ENCODE measurements around the gene TTLL10. TPM values are rescaled to one million over a fixed set of nuclear protein-coding genes. Genes with fewer than 3 reads are reported as not detected.

Gene TTLL10
- total and polyA plus RNA-seq, 2 of the 8 experiments (the other 6 are each of a cell fraction or from before 2014, with no cell fraction given), result 1.1 to 1.7 TPM

DNA sequence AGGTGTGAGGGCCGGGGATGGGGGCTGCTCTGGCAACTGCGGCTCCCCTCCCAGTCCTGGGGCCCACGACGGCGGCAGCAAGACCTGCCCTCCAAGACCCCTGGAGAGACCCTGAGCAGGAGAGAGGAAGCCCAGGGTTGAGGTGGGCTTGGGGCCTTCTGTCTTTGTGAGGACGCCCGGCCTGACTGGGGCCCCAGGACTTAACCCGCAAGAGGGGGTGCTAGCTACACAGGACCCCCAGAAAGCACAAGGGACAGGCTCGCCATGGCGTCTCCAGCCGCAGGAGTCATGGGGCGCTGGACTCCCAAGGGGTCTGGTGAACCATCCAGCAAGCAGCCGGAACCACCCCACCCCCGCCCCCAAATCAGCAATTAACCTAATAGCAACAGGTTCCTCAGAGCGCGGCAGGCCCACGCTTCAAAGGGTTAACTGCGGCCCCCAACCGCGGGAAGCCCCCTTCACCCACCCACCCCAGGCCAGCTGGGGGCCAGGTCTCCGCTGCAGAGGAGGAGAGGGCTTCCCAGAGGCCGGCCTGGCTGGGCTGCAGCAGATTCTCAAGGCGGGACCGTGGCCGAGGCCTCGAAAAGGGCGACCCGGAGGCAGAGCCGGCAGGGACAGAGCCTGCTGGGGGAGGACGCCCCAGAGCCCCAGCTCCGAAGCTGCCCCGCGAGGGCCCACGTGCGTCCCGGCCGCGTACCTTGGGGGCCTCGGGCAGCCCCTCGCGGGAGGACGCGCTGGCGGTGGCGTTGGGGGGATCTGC, 72.3 kb downstream of the TTLL10 start:
- peaks cover 4 to 9% of the 10 kb centered on the region in 2 experiments for H4K20me1 ChIP-seq (replicated peaks in 1 of 2; ENCODE audit: control insufficient read depth in 1 of 2, insufficient read depth in 2 of 2, low read length in 2 of 2)
- no peak overlapping the region for H3K23ac ChIP-seq (ENCODE audit: insufficient read length)
- WGBS, 2 experiments (ENCODE audit: extremely low coverage in 1 of 2, insufficient coverage in 1 of 2, insufficient read length in 1 of 2, insufficient replicate concordance in 2 of 2, low coverage in 1 of 2, low lambda C conversion rate in 2 of 2, missing lambda C conversion rate in 1 of 2), result 62% methylated on average over 35 of the region's 45 CpGs; no CpG with 5 or more reads in 1 of the 2 experiments
- peak overlapping the region; percentile 81 for H4K91ac ChIP-seq (replicated peaks; ENCODE audit: insufficient read length, low read length)
- no peak overlapping the region for H3K14ac ChIP-seq (ENCODE audit: insufficient read length)
- POLR2A ChIA-PET (ENCODE audit: partially characterized antibody), result interaction anchor here (1.1 to 2.0 kb wide), 3 partner anchors 9 to 162 kb away, joined by 3 to 7 read pairs (median 5); partner anchors contain the start of genes B3GALT6 and SDF4
- H3K9ac ChIP-seq (replicated peaks in 1 of 4; ENCODE audit: extremely low read depth in 1 of 4, low read depth in 3 of 4, low read length in 3 of 4), result peak overlapping the region in 1 of 4 experiments; percentile 62; a peak in 1 of 7 replicates
- peak overlapping the region; percentile 24 to 70; a peak in 3 of 4 replicates for H3K4me2 ChIP-seq (ENCODE audit: insufficient read depth in 1 of 2, low read depth in 2 of 2, low read length in 2 of 2)
- no peaks in the 10 kb centered on the region for H3K36me3 ChIP-seq (ENCODE audit: control insufficient read depth in 2 of 4, insufficient read depth in 4 of 4, low read length in 3 of 4)
- peak overlapping the region; percentile 85 for H3K4ac ChIP-seq (replicated peaks; ENCODE audit: insufficient read length, low read depth, low read length)
- no peak for FAIRE-seq
- H3K79me1 ChIP-seq (ENCODE audit: low read depth, low read length), result no peaks in the 10 kb centered on the region
- no peak overlapping the region for H4K5ac ChIP-seq (ENCODE audit: insufficient read length, low read depth, low read length)
- H3K27me3 ChIP-seq (replicated peaks in 1 of 4; ENCODE audit: control insufficient read depth in 3 of 4, extremely low read depth in 1 of 4, insufficient read depth in 3 of 4, low read length in 3 of 4), result peaks cover 2 to 19% (median 11%) of the 10 kb centered on the region in 4 experiments; a peak in 6 of 7 replicates
- no peaks in the 10 kb centered on the region; the same call in 1 of the 2 replicates for H3K23me2 ChIP-seq (ENCODE audit: low read depth, low read length)
- no peaks in the 10 kb centered on the region for H3K9me3 ChIP-seq (ENCODE audit: insufficient read depth in 2 of 2, low read depth in 1 of 2, low read length in 1 of 2)
- H2BK15ac ChIP-seq (ENCODE audit: low read length), result no peak overlapping the region
- no peaks in the 10 kb centered on the region; a peak in 1 of 4 replicates for H3K79me2 ChIP-seq (ENCODE audit: control insufficient read depth in 1 of 2, insufficient read depth in 2 of 2, low read length in 2 of 2)
- H3K4me1 ChIP-seq (replicated peaks in 1 of 4; ENCODE audit: control insufficient read depth in 3 of 4, insufficient read depth in 4 of 4, low read length in 3 of 4), result peaks cover 0 to 8% (median under 1%) of the 10 kb centered on the region in 4 experiments; a peak in 5 of 7 replicates
- H2BK5ac ChIP-seq (ENCODE audit: low read depth, low read length), result no peak overlapping the region
- no peak overlapping the region for H4K8ac ChIP-seq (ENCODE audit: extremely low read depth, insufficient read depth, low read length)
- no peak overlapping the region for H2BK20ac ChIP-seq (ENCODE audit: low read length)
- DNase-seq (ENCODE audit: low read depth in 1 of 2, low spot score in 2 of 2), result no peak
- no peak overlapping the region for H2AK5ac ChIP-seq (ENCODE audit: low read depth, low read length)
- no peak overlapping the region for H2BK120ac ChIP-seq (replicated peaks; ENCODE audit: low read depth, low read length)
- H3K4me3 ChIP-seq (ENCODE audit: extremely low read depth in 1 of 4, insufficient read depth in 2 of 4, low read depth in 3 of 4, low read length in 4 of 4), result peak overlapping the region in 2 of 4 experiments; percentile 2 to 51; a peak in 3 of 8 replicates
- H3K56ac ChIP-seq (replicated peaks; ENCODE audit: insufficient read length, low read depth, low read length), result no peak overlapping the region
- H2AFZ ChIP-seq (ENCODE audit: low read length), result no peak overlapping the region
- no peak overlapping the region for H3K27ac ChIP-seq (ENCODE audit: low read depth, low read length)
- peak overlapping the region; percentile 48; the same call in 1 of the 2 replicates for H3K18ac ChIP-seq (ENCODE audit: extremely low read depth, low read length)
- CTCF ChIA-PET (ENCODE audit: partially characterized antibody), result interaction anchor here (0.5 to 1.9 kb wide), 4 partner anchors 10 to 244 kb away, joined by 3 to 6 read pairs (median 3); no protein-coding TSS in a partner anchor
- H2BK12ac ChIP-seq (ENCODE audit: low read depth, low read length), result no peak overlapping the region
- TF ChIP-seq SAP30 (IDR thresholded peaks at IDR 0.05; ENCODE audit: insufficient read depth, insufficient replicate concordance, low read length), result no peak
- no peak for TF ChIP-seq ZNF274 (IDR thresholded peaks at IDR 0.05; ENCODE audit: borderline replicate concordance, extremely low read depth, low read length)
- TF ChIP-seq SUZ12 (IDR thresholded peaks at IDR 0.05; ENCODE audit: low read length), result no peak
- TF ChIP-seq YY1 (IDR thresholded peaks at IDR 0.05; ENCODE audit: low read depth, low read length), result no peak
- TF ChIP-seq SRF (IDR thresholded peaks at IDR 0.05; ENCODE audit: low read depth, low read length), result no peak
- TF ChIP-seq SP4 (IDR thresholded peaks at IDR 0.05; ENCODE audit: low read length), result no peak
- no peak for TF ChIP-seq HDAC2 (IDR thresholded peaks at IDR 0.05; ENCODE audit: borderline replicate concordance in 1 of 2, low read depth in 2 of 2, low read length in 2 of 2)
- TF ChIP-seq TCF12 (IDR thresholded peaks at IDR 0.05; ENCODE audit: low read depth, low read length), result no peak
- TF ChIP-seq CREB1 (IDR thresholded peaks at IDR 0.05), result no peak
- TF ChIP-seq, protein P1, sequence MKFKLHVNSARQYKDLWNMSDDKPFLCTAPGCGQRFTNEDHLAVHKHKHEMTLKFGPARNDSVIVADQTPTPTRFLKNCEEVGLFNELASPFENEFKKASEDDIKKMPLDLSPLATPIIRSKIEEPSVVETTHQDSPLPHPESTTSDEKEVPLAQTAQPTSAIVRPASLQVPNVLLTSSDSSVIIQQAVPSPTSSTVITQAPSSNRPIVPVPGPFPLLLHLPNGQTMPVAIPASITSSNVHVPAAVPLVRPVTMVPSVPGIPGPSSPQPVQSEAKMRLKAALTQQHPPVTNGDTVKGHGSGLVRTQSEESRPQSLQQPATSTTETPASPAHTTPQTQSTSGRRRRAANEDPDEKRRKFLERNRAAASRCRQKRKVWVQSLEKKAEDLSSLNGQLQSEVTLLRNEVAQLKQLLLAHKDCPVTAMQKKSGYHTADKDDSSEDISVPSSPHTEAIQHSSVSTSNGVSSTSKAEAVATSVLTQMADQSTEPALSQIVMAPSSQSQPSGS (IDR thresholded peaks at IDR 0.05; ENCODE audit: low read length), result no peak

All from H1 (cell line).